WTC11 (cell line): ENCODE data around the gene ZNF317.

Experiments used
- CTCF ChIP-seq: fragments of 200-600 bp; IDR thresholded peaks from 2 replicates; pipeline ENCODE4 v1.8.0; 2022; ENCODE audit warnings: antibody characterized with exemption
- FOXK1 ChIP-seq: sonication (generic); formaldehyde crosslinking; IDR thresholded peaks from 2 replicates; pipeline ENCODE4 v1.8.0; 2022; ENCODE audit warnings: mild to moderate bottlenecking, moderate library complexity, missing genetic modification reagents
- USF2 ChIP-seq: sonication (generic); formaldehyde crosslinking; IDR thresholded peaks from 2 replicates; pipeline ENCODE4 v1.8.1; 2023; ENCODE audit warnings: mild to moderate bottlenecking, missing genetic modification reagents, moderate library complexity

GRCh38 chr19:9183000-9183399 lies 42.8 kb downstream of the ZNF317 start:
- TF ChIP-seq CTCF = no peak
- TF ChIP-seq USF2 (CRISPR knock-in tag) = no peak
- TF ChIP-seq FOXK1 = no peak
